ENCODE measurements around the gene SFTPA1. TPM values are rescaled to one million over a fixed set of nuclear protein-coding genes. Genes with fewer than 3 reads are reported as not detected.
"Not testable (repeated sequence)": the region's sequence is repeated elsewhere in the genome, so short reads cannot be mapped to it uniquely, and the experiment has no call there.

The SFTPA1 gene
- total RNA-seq: not detected

DNA sequence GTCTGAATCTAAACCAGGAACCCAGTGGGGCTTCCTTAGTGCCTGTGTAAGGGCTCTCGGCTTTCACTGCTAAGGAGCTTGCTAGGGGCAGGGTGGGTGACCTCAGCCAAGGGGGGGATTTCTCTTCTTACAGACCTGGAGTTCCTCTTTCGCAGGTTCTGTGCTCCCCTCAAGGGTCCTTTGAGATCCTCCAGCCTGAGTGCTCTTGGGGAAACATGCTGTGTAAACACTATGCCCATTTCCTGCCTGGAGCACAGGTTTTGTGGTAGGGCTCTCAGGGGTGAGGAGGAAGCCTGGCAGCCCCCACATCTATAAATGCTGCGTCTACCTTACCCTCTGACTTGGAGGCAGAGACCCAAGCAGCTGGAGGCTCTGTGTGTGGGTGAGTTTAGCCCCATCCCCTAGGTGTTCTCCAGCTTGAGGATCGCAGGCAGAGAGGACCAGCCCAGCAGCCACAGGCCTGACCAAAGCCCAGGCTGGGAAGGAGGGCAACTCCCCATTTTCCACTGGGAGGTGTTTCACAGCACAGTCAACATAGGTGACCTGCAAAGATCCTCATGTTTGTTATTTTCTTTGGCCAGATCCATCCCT, at the start of gene SFTPA1:
SFTPA1 (plus strand) TSS at position 339 of the 591 bp plus-strand sequence. CDS start 887 bp downstream, outside the sequence.
- DNase-seq: no peak

DNA sequence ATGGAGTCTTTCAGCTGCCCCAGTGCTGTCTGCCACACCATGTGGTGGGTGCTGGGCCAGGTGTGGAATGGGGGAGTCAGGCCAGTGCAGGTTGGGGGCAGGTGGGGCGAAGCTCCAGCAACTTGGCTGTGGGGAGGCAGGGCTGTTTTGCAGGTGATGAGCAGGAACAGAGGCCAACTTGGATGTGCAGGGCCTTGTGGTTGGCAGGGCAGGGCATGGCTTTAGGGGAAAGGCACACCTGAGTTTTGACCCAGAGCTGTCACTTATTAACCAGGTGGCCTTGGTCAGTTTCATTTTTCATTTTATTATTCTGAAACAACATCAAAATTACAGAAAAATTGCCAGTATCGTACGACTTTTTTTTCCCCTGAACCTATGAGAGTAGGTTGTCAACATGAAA, 49.5 kb upstream of the SFTPA1 start:
- no peak for DNase-seq

DNA sequence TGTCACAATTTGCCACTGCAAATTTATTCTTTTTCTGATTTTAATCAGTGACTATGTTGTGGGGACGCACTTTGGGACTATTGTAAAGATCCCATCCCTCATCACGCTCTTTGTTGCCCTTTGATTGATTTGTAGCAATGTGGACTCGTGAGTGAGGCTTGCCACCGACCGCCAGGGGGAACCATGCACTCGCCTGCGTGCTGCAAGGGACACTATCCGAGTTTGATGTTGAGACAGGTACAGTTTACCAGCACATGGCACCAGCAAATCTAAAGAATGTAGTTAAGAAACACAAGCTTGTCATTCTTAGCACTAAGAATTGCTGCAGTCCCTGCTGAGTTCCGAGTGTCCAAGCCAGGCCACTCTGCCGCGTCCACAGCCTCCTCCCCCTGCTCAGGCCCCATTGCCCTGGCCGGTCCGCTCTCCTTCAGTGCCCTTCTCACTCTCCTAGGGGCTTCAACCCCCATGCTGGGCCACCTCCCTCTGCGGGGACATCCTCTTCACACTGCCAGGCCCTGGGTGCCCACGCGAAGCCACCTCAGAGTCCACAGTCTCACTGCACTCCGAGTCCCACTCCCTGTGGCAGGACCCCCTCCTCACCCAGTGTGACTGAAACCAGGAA, 48.5 kb upstream of the SFTPA1 start:
- peak; percentile 73 for DNase-seq

- no peak for DNase-seq
These were observed 47.3 kb upstream of the SFTPA1 start for GRCh38 chr10:79563426-79563825.

GRCh38 chr10:79570624-79571023, 40.1 kb upstream of the SFTPA1 start:
- DNase-seq: not testable (repeated sequence)

DNA sequence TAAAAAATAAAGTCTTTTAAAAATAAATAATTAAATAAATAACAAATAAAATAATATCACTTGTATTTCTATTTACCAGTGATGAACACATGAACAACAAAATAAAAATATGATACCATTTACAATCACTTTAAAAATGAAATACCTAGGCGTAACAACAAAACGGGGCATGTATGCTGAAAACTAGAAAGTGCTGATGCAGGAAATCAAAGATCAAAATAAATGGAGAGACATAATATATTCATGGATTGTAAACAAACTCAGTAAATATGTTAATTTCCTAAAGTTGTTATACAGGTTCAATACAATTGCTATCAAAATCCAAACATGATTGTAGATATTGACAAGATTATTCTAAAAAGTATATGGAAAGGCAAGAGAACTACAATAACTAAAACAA, 31.4 kb upstream of the SFTPA1 start:
- DNase-seq: no peak

DNA sequence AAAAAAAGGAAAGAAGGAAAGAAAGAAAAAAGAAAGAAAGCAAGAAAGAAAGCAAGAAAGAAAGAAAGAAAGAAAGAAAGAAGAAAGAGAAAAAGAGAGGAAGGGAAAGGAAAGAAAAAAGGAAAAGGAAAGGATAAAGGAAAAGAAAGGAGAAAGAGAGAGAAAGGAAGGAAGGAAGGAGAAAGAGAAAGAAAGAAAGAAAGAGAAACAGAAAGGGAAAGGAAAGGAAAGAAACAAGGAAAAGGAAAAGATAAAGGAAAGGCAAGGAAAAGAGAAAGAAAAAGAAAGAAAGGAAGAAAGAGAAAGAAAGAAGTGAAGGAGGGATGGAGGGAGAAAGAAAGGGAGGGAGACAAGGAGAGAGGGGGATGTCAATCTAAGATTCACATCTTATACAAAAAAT, 29.7 kb upstream of the SFTPA1 start:
- no peak for DNase-seq

DNA sequence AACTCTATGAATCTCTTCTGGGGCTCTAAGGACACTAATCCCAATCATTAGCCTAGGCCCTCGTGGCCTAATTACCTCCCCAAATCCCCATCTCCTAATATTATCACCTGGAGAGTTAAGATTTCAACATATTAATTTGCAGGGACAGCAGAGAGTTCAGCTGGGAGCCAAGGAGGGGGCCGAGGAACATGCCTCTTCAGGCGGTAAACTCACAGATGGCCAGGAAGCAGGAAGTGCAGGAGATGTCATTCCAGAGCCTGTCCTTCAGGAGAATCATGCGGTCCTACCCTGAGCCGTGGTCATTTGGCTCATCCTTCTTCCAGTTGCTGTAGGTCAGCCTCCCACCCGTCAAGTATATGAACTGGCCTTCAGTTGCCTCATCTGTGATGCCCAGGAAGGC, 28.6 kb upstream of the SFTPA1 start:
- no peak for DNase-seq

DNA sequence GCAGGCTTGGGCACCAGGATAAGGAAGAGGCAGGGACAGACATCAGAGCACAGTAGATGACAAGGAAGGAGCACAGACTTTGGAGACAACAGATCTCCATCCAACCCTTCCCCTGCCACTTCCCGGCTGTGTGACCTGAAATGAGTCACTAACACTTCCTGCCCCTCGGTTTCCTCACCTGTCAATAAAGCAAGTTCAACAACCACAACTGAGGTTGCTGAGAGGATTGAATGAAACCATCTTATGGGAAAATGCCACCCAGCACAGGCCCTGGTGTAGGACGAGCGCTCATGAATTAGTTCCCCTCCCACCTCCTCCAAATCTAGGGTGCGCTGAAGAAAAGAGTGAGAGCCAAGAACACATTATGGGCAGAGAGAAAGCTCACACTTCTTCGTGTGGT, 27.8 kb upstream of the SFTPA1 start:
- DNase-seq: not testable (repeated sequence)

DNA sequence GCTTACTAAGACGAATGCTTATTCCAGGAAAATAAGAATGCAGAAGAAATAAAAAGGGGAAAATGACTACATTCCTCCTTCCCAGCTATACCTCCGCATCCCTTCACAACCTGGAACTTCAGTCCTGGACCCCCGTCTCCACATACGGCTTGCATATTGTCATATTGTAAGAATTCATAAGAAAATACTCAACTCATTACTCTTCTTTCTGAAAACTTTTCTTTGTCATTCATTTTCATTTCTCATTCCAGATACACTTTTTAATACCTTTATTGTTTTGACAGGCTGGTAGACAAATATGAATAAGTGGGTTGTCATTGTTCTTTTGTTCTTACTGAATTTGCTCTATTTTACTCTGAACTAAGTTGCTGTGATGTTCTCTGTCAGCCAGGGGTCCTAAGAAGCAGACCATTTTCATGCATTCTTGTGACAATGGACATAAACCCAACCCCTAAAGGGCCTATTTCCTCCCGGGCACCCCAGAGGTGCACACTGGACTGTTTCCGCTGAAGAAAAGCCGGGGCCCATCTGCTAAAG, 27.2 kb upstream of the SFTPA1 start:
- DNase-seq: no peak

DNA sequence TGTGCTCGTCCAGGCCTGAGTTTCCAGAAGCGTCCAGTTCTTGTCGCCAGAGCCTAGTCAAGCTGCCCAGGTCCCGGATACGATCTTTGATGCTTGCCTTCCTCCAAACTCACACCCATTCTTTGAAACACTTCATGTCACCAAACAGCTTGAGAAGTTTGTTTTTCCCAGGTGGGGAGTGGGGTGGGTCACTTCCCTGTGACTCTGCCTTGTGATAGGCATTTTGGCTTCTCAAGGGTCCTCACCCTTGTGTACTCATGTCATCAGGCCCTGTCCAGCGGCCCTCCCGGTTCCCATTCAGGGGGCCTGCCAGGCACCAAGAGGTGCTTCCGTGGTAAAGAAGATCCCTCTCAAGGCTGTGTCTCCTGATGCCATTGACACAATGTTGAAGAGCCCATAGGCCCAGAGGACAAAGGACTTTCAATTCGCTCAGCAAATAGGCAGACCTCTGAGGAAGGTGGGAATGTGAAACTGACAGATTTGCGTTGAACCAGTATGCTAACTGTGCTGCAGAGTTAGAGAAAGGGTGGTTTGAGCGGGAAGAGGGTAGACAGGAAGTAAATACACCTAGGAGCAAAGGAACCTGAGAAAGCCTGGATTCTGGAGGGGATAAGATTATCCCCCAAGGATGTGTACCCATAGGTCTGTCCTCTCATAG, 24.7 kb upstream of the SFTPA1 start:
- DNase-seq: no peak

DNA sequence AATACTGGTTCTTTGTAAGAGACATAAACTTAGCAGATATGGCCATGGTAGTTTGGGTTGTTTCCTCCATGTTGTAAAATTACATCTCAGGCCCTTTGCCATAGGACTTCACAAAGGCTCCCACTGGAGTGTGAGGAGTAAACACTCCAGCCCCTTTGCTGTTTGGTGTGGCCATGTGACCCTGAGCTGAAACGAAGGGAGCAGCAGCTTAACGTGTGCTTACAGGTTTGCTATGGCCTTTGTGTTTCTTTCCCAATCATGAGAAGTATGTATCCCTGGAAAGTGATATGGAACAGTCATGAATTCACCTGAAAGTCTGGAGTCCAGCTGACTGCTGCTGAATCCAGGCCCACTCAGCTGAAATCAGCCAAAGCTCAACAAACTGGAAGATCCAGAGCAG, 23.8 kb upstream of the SFTPA1 start:
- DNase-seq: no peak

DNA sequence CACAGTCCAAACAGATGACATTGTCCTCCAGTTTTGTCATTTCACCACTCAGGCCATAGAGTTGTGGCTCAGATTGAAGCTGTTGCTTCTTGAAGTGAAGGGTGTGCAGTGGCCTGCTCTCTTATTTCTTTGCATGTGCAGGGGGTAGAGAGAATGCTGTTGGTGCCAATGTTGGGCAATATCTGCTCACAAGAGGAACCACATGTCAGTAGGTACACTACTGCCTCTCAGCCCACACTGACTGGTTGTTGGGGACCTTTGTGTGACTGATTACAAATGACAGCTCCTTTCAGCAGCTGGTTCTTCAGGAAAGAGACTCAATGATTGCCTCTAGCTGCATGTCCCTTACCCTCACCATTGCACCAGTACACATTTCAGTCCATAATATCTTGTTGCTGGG, 21.9 kb upstream of the SFTPA1 start:
- no peak for DNase-seq

- DNase-seq: no peak
These were observed 17.4 kb upstream of the SFTPA1 start for GRCh38 chr10:79593377-79593776.

GRCh38 chr10:79594565-79594964, 16.2 kb upstream of the SFTPA1 start:
- DNase-seq: not testable (repeated sequence)

GRCh38 chr10:79595510-79595909, 15.2 kb upstream of the SFTPA1 start:
- DNase-seq: no peak

DNA sequence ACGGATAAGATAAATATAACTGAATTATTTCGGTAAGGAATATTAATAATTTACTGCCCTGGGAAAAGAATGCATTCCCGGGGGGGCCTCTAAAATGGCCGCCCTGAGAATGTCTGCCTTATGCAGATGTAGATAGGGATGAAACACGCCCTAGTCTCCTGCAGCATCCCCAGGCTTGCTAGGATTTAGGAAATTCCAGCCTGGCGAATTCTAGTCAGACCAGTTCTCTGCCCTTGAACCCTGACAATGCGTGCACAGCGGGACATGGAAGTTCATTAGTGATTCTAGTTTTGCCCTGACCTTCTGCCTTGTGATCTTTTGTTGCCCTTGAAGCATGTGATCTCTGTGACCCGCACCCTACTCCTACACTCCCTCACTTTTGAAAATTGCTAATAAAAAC, 11.1 kb upstream of the SFTPA1 start:
- not testable (repeated sequence) for DNase-seq

- DNase-seq: no peak
These were observed 8.8 kb upstream of the SFTPA1 start for GRCh38 chr10:79601939-79602338.

DNA sequence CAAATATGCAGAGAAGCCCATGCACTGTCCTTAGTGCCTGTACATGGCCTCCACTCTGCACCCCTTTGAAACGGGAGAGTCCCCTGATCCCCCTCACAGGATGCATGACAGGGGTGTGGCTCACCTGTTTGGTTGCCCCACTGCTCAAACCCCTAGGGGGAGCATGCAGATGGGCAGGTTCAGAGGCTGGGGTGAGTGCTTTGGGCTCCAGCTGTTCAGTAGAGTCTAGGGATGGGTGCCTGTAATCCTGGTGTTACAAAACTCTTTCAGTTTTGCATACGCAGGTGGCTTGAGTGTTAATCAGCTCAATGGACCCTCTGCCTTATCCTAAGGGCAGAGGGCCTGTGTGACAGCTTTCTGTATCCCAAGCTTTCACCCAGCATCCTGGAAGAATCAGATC, 7.8 kb upstream of the SFTPA1 start:
- no peak for DNase-seq

DNA sequence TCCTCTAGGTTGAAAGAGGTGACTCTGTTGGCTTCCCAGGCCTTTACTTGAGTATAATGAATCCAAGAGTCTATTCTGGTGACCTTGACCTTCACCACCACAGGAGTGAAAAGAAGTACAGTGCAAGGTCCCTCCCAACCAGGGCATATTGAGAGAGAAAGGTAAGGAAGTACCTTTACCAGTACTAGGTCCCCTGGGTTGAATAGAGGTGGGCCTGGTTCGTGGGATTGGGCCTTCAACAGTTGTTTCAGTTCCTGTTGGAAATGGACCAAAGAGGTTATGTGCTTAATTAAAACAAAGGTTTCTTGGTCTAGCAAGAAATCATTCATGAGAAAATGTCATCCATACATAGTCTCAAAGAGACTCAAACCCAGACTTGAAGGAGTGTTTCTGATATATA, 6.4 kb upstream of the SFTPA1 start:
- no peak for DNase-seq

GRCh38 chr10:79605308-79605707, 5.4 kb upstream of the SFTPA1 start:
- DNase-seq: no peak

GRCh38 chr10:79608505-79609375, 2.0 kb upstream of the SFTPA1 start:
- DNase-seq: peak; percentile 27
